Rectal smooth muscle tissue (tissue), 1 donor: ENCODE data around the gene MPPED2.

ENCODE experiments used
- H3K27ac ChIP-seq: one replicate; pipeline ENCODE4 v1.7.0; 2013; ENCODE audit warnings: low read depth, low read length, inconsistent platforms
- H3K27me3 ChIP-seq: one replicate; pipeline ENCODE4 v1.7.0; 2013; ENCODE audit warnings: low read length; ENCODE audit not compliant: control insufficient read depth, insufficient read depth
- H3K36me3 ChIP-seq: one replicate; pipeline ENCODE4 v1.7.0; 2013; ENCODE audit warnings: low read length; ENCODE audit not compliant: control insufficient read depth, insufficient read depth
- H3K4me1 ChIP-seq: one replicate; pipeline ENCODE4 v1.7.0; 2013; ENCODE audit warnings: low read length; ENCODE audit not compliant: control insufficient read depth, insufficient read depth
- H3K4me3 ChIP-seq: one replicate; pipeline ENCODE4 v1.7.0; 2013; ENCODE audit warnings: low read length
- H3K9ac ChIP-seq: one replicate; pipeline ENCODE4 v1.7.0; 2013; ENCODE audit warnings: low read length

MPPED2 gene

DNA sequence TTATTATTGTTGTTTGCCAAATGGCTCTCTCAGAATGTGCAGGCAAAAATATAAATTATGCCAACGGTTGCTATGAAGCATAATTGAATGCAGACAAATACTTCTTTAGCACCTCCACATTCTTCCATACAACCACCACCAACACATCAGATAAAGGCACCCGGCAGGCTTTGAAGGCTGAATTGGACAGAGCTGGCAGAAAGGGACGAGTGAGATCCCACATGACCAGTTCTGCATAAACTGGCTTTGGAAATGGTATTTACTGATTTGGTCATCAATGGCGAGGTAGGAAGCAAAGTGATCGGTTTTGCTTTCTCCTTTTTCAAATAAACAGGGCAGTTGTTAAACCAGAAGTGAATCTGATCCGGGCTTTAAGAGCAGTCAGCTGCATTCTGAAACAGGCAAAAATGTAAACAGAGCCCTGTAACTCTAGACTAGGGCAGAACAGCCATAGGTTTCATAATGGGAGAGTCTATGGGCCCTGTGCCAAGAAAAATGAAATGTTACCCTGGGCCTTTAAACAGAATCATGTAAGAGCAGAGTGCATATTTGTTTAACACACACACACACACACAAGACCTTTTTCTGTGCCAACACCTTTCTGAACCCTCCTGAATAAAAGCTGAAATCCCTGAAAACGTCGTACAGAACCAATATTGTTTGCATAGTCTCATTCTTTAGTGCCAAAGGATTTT is 97.7 kb downstream of the MPPED2 start:
- no peaks in the 10 kb centered on the region for H3K36me3 ChIP-seq
- H3K27ac ChIP-seq, result peak overlapping the region; percentile 34
- peak overlapping the region; percentile 26 for H3K4me3 ChIP-seq
- no peaks in the 10 kb centered on the region for H3K27me3 ChIP-seq
- peaks cover 16% of the 10 kb centered on the region for H3K4me1 ChIP-seq
- H3K9ac ChIP-seq, result no peak overlapping the region

DNA sequence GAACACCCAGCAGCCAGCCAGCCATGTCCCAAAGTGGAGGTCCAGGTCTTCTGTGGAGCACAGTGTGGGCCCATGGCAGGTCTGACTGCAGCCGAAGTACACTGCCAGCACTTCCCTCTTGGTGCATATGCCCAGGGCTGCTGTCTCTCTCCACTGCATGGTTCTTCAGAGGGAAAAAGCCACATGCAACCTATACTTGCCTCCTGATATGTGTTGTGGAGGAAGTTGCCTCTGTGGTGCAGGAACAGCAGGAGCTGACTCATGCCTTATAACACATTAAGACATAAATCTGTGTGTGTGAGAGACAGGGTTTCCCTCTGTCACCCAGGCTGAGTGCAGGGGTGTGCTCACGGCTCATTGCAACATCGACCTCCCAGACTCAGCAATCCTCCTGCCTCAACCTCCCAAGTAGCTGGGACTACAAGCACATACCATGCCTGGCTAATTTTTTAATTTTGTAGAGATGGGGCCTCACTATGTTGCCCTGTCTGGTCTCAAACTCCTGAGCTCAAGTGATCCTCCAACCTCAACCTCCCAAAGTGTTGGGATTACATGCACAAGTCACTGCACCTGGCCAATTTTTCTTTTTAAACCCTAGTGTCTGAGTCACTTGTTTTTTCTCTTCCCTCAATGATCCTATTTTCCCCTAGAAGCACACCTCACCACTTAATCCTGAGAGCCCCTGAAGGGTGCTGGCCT is 98.8 kb downstream of the MPPED2 start:
- Histone ChIP-seq H3K9ac (no peak overlapping the region), H3K36me3 (no peaks in the 10 kb centered on the region), H3K27ac (no peak overlapping the region), H3K27me3 (no peaks in the 10 kb centered on the region), H3K4me3 (no peak overlapping the region), H3K4me1 (peaks cover 16% of the 10 kb centered on the region)

DNA sequence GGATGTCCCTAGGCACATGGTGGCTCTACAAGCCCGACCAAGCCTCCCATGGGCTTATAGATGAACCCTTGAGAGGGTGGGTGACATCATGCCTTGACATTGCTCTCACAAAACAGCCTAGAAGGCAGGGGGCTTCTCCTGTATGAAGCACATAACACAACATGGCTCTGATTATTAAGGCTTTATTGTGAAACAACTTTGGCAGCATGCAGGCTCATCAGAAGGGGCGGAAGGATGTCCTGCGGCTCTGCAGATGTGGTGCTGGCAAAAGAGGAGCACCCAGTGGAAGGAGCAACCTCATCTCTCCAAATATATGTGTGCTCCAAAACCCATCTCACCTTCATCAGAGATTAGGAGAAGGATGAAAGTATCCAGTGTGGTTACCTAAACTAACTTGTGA is 100.4 kb downstream of the MPPED2 start:
- Histone ChIP-seq H3K9ac (no peak overlapping the region), H3K36me3 (no peaks in the 10 kb centered on the region), H3K4me3 (no peak overlapping the region), H3K27ac (no peak overlapping the region), H3K27me3 (no peaks in the 10 kb centered on the region), H3K4me1 (peaks cover 23% of the 10 kb centered on the region)

DNA sequence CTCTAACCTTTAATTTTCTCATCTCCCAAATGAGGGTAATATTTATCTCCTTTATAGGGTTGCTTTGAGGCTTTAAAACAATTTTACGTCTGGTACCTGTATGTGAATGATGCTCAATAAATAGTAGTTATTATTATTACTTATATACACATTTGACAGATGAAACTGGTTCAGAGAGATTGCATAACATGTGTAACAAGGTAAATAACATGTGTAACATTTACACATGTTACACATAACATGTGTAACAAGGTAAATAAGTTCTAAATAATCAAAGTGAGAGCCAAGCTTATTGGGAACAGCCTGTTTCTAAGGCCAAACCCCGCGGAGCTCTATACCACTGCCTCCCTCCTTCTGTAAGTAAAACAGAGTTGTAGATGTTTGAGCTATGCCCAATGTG is 100.9 kb downstream of the MPPED2 start:
- Histone ChIP-seq H3K27me3 (no peaks in the 10 kb centered on the region), H3K4me3 (no peak overlapping the region), H3K27ac (no peak overlapping the region), H3K9ac (no peak overlapping the region), H3K4me1 (peaks cover 29% of the 10 kb centered on the region), H3K36me3 (no peaks in the 10 kb centered on the region)

DNA sequence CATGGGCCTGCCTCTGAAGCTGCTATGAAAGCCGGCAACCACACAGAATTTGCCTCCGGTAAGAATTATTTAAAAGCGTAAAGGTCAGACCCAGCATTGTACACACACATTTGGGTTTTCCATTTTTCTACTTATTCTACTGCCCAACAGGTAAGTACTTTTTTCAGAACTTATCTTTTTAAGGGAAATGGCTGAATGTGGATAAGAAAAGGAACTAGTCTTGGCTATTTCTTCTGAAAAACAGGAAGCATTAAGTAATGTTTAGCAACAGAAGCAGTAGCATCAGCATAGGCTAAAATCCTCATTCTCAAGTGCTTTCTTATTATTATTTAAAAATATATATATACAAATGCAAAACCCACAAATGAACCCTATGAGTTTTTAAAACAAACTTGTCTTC is 103.1 kb downstream of the MPPED2 start:
- Histone ChIP-seq H3K4me3 (no peak overlapping the region), H3K27ac (no peak overlapping the region), H3K9ac (no peak overlapping the region), H3K36me3 (no peaks in the 10 kb centered on the region), H3K27me3 (no peaks in the 10 kb centered on the region), H3K4me1 (peaks cover 35% of the 10 kb centered on the region)

DNA sequence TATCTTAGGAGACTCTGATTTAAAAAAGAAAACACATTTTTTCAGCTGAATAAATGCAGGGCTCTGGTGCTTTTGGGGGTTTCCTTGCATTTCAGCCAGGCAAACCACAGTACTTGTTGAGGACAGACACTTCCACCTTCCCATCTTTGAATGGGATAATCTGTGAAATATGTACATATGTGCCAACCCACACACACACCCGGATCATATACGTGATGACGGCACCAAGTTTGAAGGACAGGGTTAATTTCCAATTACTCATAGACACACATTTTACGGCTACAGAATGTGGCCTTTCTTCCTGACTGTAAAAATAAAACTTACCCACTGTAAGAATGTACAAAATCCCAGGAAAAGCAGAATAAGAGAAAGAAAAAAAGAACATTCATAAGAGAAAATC is 104.4 kb downstream of the MPPED2 start:
- Histone ChIP-seq H3K27ac (no peak overlapping the region), H3K9ac (no peak overlapping the region), H3K36me3 (no peaks in the 10 kb centered on the region), H3K27me3 (no peaks in the 10 kb centered on the region), H3K4me3 (no peak overlapping the region), H3K4me1 (peaks cover 31% of the 10 kb centered on the region)

DNA sequence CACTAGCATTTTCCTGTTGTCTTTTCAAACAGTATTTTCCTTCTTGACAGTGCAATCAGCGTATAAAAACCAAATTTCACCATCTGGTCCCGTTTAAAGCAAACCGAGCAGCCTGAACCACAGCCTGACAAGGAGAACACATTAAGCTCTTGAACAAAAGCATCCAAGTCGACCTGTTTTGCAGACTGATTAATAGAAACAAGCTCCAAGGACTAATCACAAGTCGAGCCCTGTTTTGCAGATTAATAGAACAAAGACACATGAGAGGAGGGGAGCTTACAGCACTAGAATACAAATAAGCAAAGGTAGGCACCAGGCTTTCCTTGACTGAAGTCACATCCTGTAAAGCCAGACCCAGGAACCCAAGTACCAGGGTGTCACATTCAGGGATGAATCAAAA is 104.8 kb downstream of the MPPED2 start:
- no peak overlapping the region for H3K4me3 ChIP-seq
- no peak overlapping the region for H3K9ac ChIP-seq
- no peaks in the 10 kb centered on the region for H3K36me3 ChIP-seq
- no peaks in the 10 kb centered on the region for H3K27me3 ChIP-seq
- peak overlapping the region; percentile 41 for H3K27ac ChIP-seq
- H3K4me1 ChIP-seq, result peaks cover 31% of the 10 kb centered on the region

DNA sequence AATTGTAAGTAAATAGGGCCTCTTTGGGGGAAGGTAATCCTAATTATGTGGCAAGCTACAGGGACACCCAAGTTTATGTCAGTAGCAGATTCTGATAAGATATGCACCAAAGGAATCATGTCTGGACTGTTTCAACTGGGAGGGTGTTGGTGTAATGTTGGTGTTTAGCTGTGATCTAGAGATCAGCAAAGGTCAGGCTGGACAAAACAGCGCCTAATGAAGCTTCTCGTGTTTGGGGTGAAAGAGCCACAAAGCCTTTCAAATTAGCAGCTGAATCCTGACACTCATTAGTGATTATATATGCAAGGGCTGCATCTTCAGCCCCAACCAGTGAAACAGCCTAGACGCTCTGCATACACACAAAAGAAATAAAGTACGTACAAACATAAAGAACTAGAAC is 106.3 kb downstream of the MPPED2 start:
- H3K4me3 ChIP-seq, result no peak overlapping the region

DNA sequence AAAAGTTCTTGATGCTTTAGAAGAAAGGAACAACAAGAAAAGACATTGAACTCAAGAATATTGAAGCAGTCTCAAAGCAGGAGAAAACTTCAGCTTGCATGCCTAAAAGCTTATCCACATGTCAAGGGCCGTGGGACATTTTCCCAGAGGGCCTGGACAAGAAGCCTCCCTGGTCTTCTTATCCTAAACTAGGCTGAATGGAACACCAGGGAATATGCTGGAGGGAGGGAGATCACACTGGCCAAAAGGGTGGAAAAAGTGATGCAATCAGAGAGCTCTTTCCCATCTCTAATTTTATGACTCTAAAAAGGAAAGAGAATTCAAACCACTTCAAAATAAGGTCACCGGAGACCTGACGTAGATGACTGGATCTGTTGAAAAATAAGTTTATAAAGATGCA is 107.2 kb downstream of the MPPED2 start:
- peak overlapping the region; percentile 4 for H3K4me3 ChIP-seq
- no peaks in the 10 kb centered on the region for H3K36me3 ChIP-seq
- H3K9ac ChIP-seq, result no peak overlapping the region
- no peaks in the 10 kb centered on the region for H3K27me3 ChIP-seq
- H3K4me1 ChIP-seq, result peaks cover 27% of the 10 kb centered on the region
- H3K27ac ChIP-seq, result peak overlapping the region; percentile 81

More for the DNA sequence above, 106.3 kb downstream of the MPPED2 start:
- Histone ChIP-seq H3K27ac (no peak overlapping the region), H3K27me3 (no peaks in the 10 kb centered on the region), H3K4me1 (peaks cover 31% of the 10 kb centered on the region), H3K9ac (no peak overlapping the region), H3K36me3 (no peaks in the 10 kb centered on the region)

DNA sequence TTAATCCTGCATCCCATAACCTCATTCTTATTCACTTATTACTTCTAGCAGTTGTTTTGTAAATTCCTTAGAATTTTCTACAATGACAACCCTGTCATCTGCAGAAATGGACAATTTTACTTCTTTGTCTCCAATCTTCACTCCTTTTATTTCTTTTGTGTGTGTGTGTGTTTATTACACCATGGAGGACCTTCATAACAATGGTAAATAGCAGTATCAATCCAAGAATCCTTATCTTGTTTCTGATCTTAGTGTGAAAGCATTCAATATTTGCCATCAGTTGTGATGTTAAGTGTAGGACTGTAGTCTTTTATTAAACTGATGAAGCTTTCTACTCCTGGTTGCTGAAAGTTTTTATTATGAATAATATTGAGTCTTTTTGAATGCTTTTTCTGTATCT is 109.1 kb downstream of the MPPED2 start:
- no peaks in the 10 kb centered on the region for H3K36me3 ChIP-seq
- no peaks in the 10 kb centered on the region for H3K27me3 ChIP-seq
- no peak overlapping the region for H3K4me3 ChIP-seq
- peaks cover 27% of the 10 kb centered on the region for H3K4me1 ChIP-seq
- no peak overlapping the region for H3K9ac ChIP-seq
- no peak overlapping the region for H3K27ac ChIP-seq

DNA sequence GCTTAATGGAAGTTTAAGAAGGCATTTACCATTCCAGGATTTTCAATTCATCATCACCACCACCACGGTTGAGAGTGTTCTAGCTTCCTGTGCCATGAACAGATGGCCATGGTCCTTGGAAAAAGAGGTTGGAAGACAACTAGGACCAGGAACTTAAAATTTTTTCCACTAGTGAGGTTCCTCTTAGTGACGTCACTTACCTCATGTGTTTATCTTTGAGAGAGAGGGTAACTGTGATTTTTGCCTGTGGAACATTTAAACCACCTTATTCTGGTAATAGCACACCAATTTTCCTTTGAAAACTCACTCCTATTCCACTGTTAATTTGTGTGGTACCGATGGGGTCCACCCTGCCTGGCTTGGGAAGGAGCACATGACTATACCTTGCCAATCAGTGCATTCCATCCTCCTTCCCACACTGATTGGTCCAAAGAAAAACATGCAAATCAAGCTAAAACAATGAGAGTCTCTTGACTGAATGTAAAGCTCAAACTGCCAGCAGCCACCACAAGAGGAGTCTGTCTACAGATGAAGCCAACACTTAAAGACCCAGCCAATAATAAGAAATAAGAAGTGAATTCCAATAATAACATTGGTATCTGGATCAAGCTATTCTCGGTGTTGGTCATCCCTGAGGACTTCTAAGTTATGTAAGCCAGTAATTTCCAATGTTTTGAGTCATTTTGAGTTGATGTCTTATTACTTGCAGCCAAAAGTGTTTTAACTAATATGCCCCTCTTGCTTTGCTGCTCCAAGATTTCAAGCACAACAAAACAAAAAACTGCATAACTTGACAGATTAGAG is 111.8 kb downstream of the MPPED2 start:
- H3K4me3 ChIP-seq, result no peak overlapping the region
- H3K4me1 ChIP-seq, result peaks cover 8% of the 10 kb centered on the region
- no peak overlapping the region for H3K27ac ChIP-seq
- H3K9ac ChIP-seq, result no peak overlapping the region
- no peaks in the 10 kb centered on the region for H3K36me3 ChIP-seq
- no peaks in the 10 kb centered on the region for H3K27me3 ChIP-seq

DNA sequence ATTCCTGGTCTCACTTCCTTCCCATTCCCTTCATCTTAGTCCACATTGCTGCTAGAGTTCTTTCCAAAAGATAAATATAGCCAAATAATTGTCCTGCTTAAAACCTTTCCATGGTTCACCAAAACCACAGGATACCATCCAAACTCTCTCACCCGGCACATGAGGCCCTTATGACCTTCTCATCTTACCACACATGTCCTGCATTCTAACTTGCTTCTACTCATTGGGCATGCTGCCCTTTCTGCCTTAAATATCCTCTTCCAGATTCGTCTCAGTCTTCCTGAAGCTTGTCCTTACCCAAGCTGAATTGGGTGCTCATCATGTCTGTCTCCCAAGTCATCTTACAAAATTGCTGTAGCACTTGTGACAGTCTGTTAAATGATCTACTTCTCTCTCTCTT is 114.9 kb downstream of the MPPED2 start:
- Histone ChIP-seq H3K9ac (no peak overlapping the region), H3K27ac (no peak overlapping the region), H3K4me1 (no peaks in the 10 kb centered on the region), H3K27me3 (no peaks in the 10 kb centered on the region), H3K4me3 (no peak overlapping the region), H3K36me3 (no peaks in the 10 kb centered on the region)
